Karpas-422 (cell line): Measurements from ENCODE around the gene BAK1. TPM values are rescaled to one million over a fixed set of nuclear protein-coding genes. Genes with fewer than 3 reads are reported as not detected.
"Not testable (repeated sequence)": the region's sequence is repeated elsewhere in the genome, so short reads cannot be mapped to it uniquely, and the experiment has no call there.

Experiments
- DNase-seq: peaks from one replicate; pipeline ENCODE4 v3.0.0-alpha.2; 2015
- H2AFZ ChIP-seq: fragments of 200-600 bp; sonication (generic); 2 replicates; pipeline ENCODE4 v1.6.1; 2014; ENCODE audit warnings: antibody characterized with exemption, low read length, mixed read lengths
- H3K27ac ChIP-seq: fragments of 200-600 bp; sonication (generic); 2 replicates; pipeline ENCODE4 v1.5.1; 2014; ENCODE audit warnings: mild to moderate bottlenecking, low read length, moderate library complexity
- H3K27me3 ChIP-seq: fragments of 200-600 bp; sonication (generic); 2 replicates; pipeline ENCODE4 v1.6.1; 2014; ENCODE audit warnings: low read length, mixed read lengths
- H3K36me3 ChIP-seq: fragments of 200-600 bp; sonication (generic); 2 replicates; pipeline ENCODE4 v1.6.1; 2014; ENCODE audit warnings: low read length, mixed read lengths; ENCODE audit not compliant: insufficient read depth
- H3K4me1 ChIP-seq: fragments of 200-600 bp; sonication (generic); 2 replicates; pipeline ENCODE4 v1.6.1; 2014; ENCODE audit warnings: mild to moderate bottlenecking, low read length, mixed read lengths
- H3K4me2 ChIP-seq: fragments of 200-600 bp; sonication (generic); 2 replicates; pipeline ENCODE4 v1.6.1; 2014; ENCODE audit warnings: low read length, low read depth, mild to moderate bottlenecking; ENCODE audit not compliant: poor library complexity, severe bottlenecking
- H3K4me3 ChIP-seq: fragments of 200-600 bp; sonication (generic); 2 replicates; pipeline ENCODE4 v1.5.1; 2014; ENCODE audit warnings: mild to moderate bottlenecking, antibody characterized with exemption, low read length, mixed read lengths
- H3K79me2 ChIP-seq: fragments of 200-600 bp; sonication (generic); 2 replicates; pipeline ENCODE4 v1.6.1; 2014; ENCODE audit warnings: mild to moderate bottlenecking, low read length, mixed read lengths
- H3K9ac ChIP-seq: fragments of 200-600 bp; sonication (generic); 2 replicates; pipeline ENCODE4 v1.6.0; 2014; ENCODE audit warnings: low read length
- H3K9me2 ChIP-seq: fragments of 200-600 bp; sonication (generic), shearing (Covaris generic); replicated peaks from 2 replicates; pipeline ENCODE4 v1.6.0; 2014; ENCODE audit warnings: mild to moderate bottlenecking, low read length, moderate library complexity; ENCODE audit not compliant: insufficient read depth
- H3K9me3 ChIP-seq: fragments of 300-700, 200-600 bp; sonication (generic); 2 replicates; pipeline ENCODE4 v1.6.1; 2014; ENCODE audit warnings: low read length, mixed read lengths
- H4K20me1 ChIP-seq: fragments of 200-600 bp; sonication (generic); 2 replicates; pipeline ENCODE4 v1.6.1; 2014; ENCODE audit warnings: mild to moderate bottlenecking, antibody characterized with exemption, low read length, low read depth; ENCODE audit not compliant: insufficient read depth
- total RNA-seq: library from RNA; depleted of rRNA; stranded (reverse); fragments of >200 nt; shearing (Covaris generic); gene quantifications from 2 replicates; pipeline ENCODE4 v1.2.3, GENCODE V29; 2014; ENCODE audit warnings: low replicate concordance

Gene BAK1
- total RNA-seq, 1 experiment from 2014 or later, result 9.9 TPM

- H2AFZ ChIP-seq, result no peak overlapping the region
- no peak overlapping the region for H3K4me2 ChIP-seq
- H3K9ac ChIP-seq, result no peak overlapping the region
- H3K27ac ChIP-seq, result no peak overlapping the region
- no peaks in the 10 kb centered on the region for H3K9me3 ChIP-seq
- no peak for DNase-seq
- no peaks in the 10 kb centered on the region for H3K79me2 ChIP-seq
- no peaks in the 10 kb centered on the region for H4K20me1 ChIP-seq
- no peaks in the 10 kb centered on the region for H3K36me3 ChIP-seq
- no peak overlapping the region for H3K4me3 ChIP-seq
- H3K9me2 ChIP-seq, result no peaks in the 10 kb centered on the region
- H3K4me1 ChIP-seq, result no peaks in the 10 kb centered on the region
- no peaks in the 10 kb centered on the region for H3K27me3 ChIP-seq
Measured at GRCh38 chr6:33602180-33602579, 22.1 kb upstream of the BAK1 start.

- no peaks in the 10 kb centered on the region for H3K9me2 ChIP-seq
- H3K9ac ChIP-seq, result no peak overlapping the region
- no peak overlapping the region for H2AFZ ChIP-seq
- no peak overlapping the region for H3K27ac ChIP-seq
- no peaks in the 10 kb centered on the region for H3K27me3 ChIP-seq
- H3K9me3 ChIP-seq, result no peaks in the 10 kb centered on the region
- no peaks in the 10 kb centered on the region for H3K36me3 ChIP-seq
- H4K20me1 ChIP-seq, result no peaks in the 10 kb centered on the region
- H3K4me1 ChIP-seq, result no peaks in the 10 kb centered on the region
- no peaks in the 10 kb centered on the region for H3K79me2 ChIP-seq
- no peak for DNase-seq
- no peak overlapping the region for H3K4me3 ChIP-seq
- no peak overlapping the region for H3K4me2 ChIP-seq
Measured at GRCh38 chr6:33600761-33601160, 20.7 kb upstream of the BAK1 start.

GRCh38 chr6:33599413-33599938, 19.4 kb upstream of the BAK1 start:
- no peak for DNase-seq
- Histone ChIP-seq H3K4me2 (no peak overlapping the region), H2AFZ (no peak overlapping the region), H3K27me3 (no peaks in the 10 kb centered on the region), H3K27ac (no peak overlapping the region), H3K4me1 (no peaks in the 10 kb centered on the region), H3K4me3 (no peak overlapping the region), H4K20me1 (no peaks in the 10 kb centered on the region), H3K9me2 (no peaks in the 10 kb centered on the region), H3K79me2 (no peaks in the 10 kb centered on the region), H3K9ac (no peak overlapping the region), H3K36me3 (no peaks in the 10 kb centered on the region), H3K9me3 (no peaks in the 10 kb centered on the region)

GRCh38 chr6:33597551-33598322, 17.7 kb upstream of the BAK1 start:
- Histone ChIP-seq H2AFZ (no peak overlapping the region), H3K27me3 (no peaks in the 10 kb centered on the region), H3K4me3 (no peak overlapping the region), H3K9me3 (no peaks in the 10 kb centered on the region), H3K4me2 (no peak overlapping the region), H3K27ac (no peak overlapping the region), H3K79me2 (no peaks in the 10 kb centered on the region), H3K4me1 (peaks cover 7% of the 10 kb centered on the region), H3K9me2 (no peaks in the 10 kb centered on the region), H4K20me1 (no peaks in the 10 kb centered on the region), H3K36me3 (no peaks in the 10 kb centered on the region), H3K9ac (no peak overlapping the region)
- peak; percentile 32 for DNase-seq

- H3K9me3 ChIP-seq, H3K9ac ChIP-seq, H3K4me2 ChIP-seq, H3K4me3 ChIP-seq, H3K9me2 ChIP-seq, DNase-seq, H3K36me3 ChIP-seq, H3K27me3 ChIP-seq, H4K20me1 ChIP-seq, H3K79me2 ChIP-seq, H2AFZ ChIP-seq, H3K27ac ChIP-seq: not testable (repeated sequence)
- peaks cover 12% of the 10 kb centered on the region for H3K4me1 ChIP-seq
Measured at GRCh38 chr6:33596894-33597293, 16.8 kb upstream of the BAK1 start.

- Histone ChIP-seq H3K4me2 (no peak overlapping the region), H3K9me3 (no peaks in the 10 kb centered on the region), H3K4me1 (peaks cover 12% of the 10 kb centered on the region), H2AFZ (no peak overlapping the region), H3K36me3 (no peaks in the 10 kb centered on the region), H3K79me2 (no peaks in the 10 kb centered on the region), H3K27ac (no peak overlapping the region), H3K27me3 (no peaks in the 10 kb centered on the region), H3K9ac (no peak overlapping the region), H3K4me3 (no peak overlapping the region), H3K9me2 (no peaks in the 10 kb centered on the region), H4K20me1 (no peaks in the 10 kb centered on the region)
- DNase-seq, result peak; percentile 33
Measured at GRCh38 chr6:33595001-33595846, 15.1 kb upstream of the BAK1 start.

- no peaks in the 10 kb centered on the region for H3K36me3 ChIP-seq
- H3K9me2 ChIP-seq, result no peaks in the 10 kb centered on the region
- H3K9ac ChIP-seq, result no peak overlapping the region
- H3K4me2 ChIP-seq, result no peak overlapping the region
- no peaks in the 10 kb centered on the region for H4K20me1 ChIP-seq
- H3K4me1 ChIP-seq, result peaks cover 16% of the 10 kb centered on the region
- no peaks in the 10 kb centered on the region for H3K27me3 ChIP-seq
- no peaks in the 10 kb centered on the region for H3K79me2 ChIP-seq
- H2AFZ ChIP-seq, result no peak overlapping the region
- H3K27ac ChIP-seq, result no peak overlapping the region
- H3K4me3 ChIP-seq, result no peak overlapping the region
- no peaks in the 10 kb centered on the region for H3K9me3 ChIP-seq
- no peak for DNase-seq
Measured at GRCh38 chr6:33593414-33593727, 13.3 kb upstream of the BAK1 start.

- Histone ChIP-seq H3K79me2 (no peaks in the 10 kb centered on the region), H3K9me2 (no peaks in the 10 kb centered on the region), H2AFZ (no peak overlapping the region), H3K9me3 (no peaks in the 10 kb centered on the region), H3K27me3 (no peaks in the 10 kb centered on the region), H3K4me2 (no peak overlapping the region), H3K36me3 (no peaks in the 10 kb centered on the region), H3K4me3 (no peak overlapping the region), H3K4me1 (peaks cover 16% of the 10 kb centered on the region), H3K27ac (no peak overlapping the region), H3K9ac (no peak overlapping the region), H4K20me1 (no peaks in the 10 kb centered on the region)
- DNase-seq, result peak; percentile 44
Measured at GRCh38 chr6:33592595-33593413, 12.7 kb upstream of the BAK1 start.
